Mononuclear cell (primary cell): Measurements from ENCODE around the gene GOLGA2. TPM values are rescaled to one million over a fixed set of nuclear protein-coding genes. Genes with fewer than 3 reads are reported as not detected.

ENCODE experiments used
- total RNA-seq: library from RNA; depleted of rRNA; stranded (reverse); fragments of >200 nt; gene quantifications from one replicate; pipeline ENCODE4 v1.2.3, GENCODE V29; 2012

GOLGA2 gene
- total RNA-seq, 1 donor = 18.7 TPM

Other genes with a start within 250 kb of the GOLGA2 start
- 14.0 TPM for gene NAIF1, start 208.7 kb downstream of the GOLGA2 start, total RNA-seq
- 30.6 TPM for gene SLC25A25, start 207.8 kb downstream of the GOLGA2 start, total RNA-seq
- gene PTGES2, start 148.3 kb downstream of the GOLGA2 start, total RNA-seq = 23.7 TPM
- 4.7 TPM for gene LCN2, start 126.6 kb downstream of the GOLGA2 start, total RNA-seq
- gene BBLN, start 115.7 kb downstream of the GOLGA2 start, total RNA-seq = 78.1 TPM
- 26.0 TPM for gene CIZ1, start 84.4 kb downstream of the GOLGA2 start, total RNA-seq
- 1.4 TPM for gene DNM1, start 72.6 kb downstream of the GOLGA2 start, total RNA-seq
- gene SWI5, start 269 bp upstream of the GOLGA2 start, total RNA-seq = 5.8 TPM
- gene TRUB2, start 46.4 kb upstream of the GOLGA2 start, total RNA-seq = 4.5 TPM
- gene COQ4, start 46.8 kb upstream of the GOLGA2 start, total RNA-seq = 14.5 TPM
- 2.1 TPM for gene SLC27A4, start 64.5 kb upstream of the GOLGA2 start, total RNA-seq
- gene URM1, start 95.4 kb upstream of the GOLGA2 start, total RNA-seq = 17.6 TPM
- gene CERCAM, start 144.8 kb upstream of the GOLGA2 start, total RNA-seq = 1.8 TPM
- gene ODF2, start 180.0 kb upstream of the GOLGA2 start, total RNA-seq = 18.1 TPM
- 12.7 TPM for gene GLE1, start 228.7 kb upstream of the GOLGA2 start, total RNA-seq